K562 (cell line): Measurements from ENCODE around the gene MRPS5. TPM values are rescaled to one million over a fixed set of nuclear protein-coding genes. Genes with fewer than 3 reads are reported as not detected.

Experiments
- ATAC-seq: fragments of 200-7000 bp; cut with Tn5 transposase; 3 replicates; pipeline ENCODE4 v1.9.1; 2020; ENCODE audit warnings: moderate library complexity
- BruUV-seq: library from RNA; stranded (reverse); fragments of 400-500 nt; replicated peaks from 2 replicates; lab custom pipeline; 2021; lab: Mats Ljungman, UMichigan
- CTCF ChIA-PET: fragments of 300-600 bp; formaldehyde crosslinking; extraction: SDS; loops from one replicate; lab custom pipeline; 2021; ENCODE audit warnings: low intra/inter-chr PET ratio; lab: Yijun Ruan, JAX
- POLR2A ChIA-PET: fragments of 300-600, 350-650 bp; sonication (Branson Sonifier 250); formaldehyde crosslinking; extraction: SDS; loops from one replicate; lab custom pipeline; 2021; ENCODE audit warnings: antibody characterized with exemption, inconsistent platforms; lab: Yijun Ruan, JAX
- DNase-seq, 4 experiments: peaks; one replicate each; pipeline versions ENCODE4 v3.0.0 to v3.0.0-alpha.2; 2011 to 2018; ENCODE audit warnings: low spot score in 3 of 4, mixed read lengths in 3 of 4; ENCODE audit errors: extremely low read depth in 1 of 4
- FAIRE-seq: peaks from 2 replicates; lab custom pipeline; 2011; peaks lifted over from hg19 to GRCh38; lab: Jason Lieb, UNC
- H2AFZ ChIP-seq: 2 replicates; pipeline ENCODE4 v1.6.0; 2011; ENCODE audit warnings: low read depth, low read length, control low read depth, inconsistent platforms
- H3K27ac ChIP-seq: fragments of 200-600 bp; 3 replicates; pipeline ENCODE4 v1.8.0; 2011; ENCODE audit warnings: low read depth, mild to moderate bottlenecking, control low read depth, inconsistent platforms, low read length, moderate library complexity, mixed read lengths; ENCODE audit errors: extremely low read depth
- H3K27me3 ChIP-seq, 2 experiments: fragments of 300-600 bp in 1 of 2; 2 replicates in 1 of 2; 3 replicates in 1 of 2; pipeline versions ENCODE4 v1.6.0 to v1.8.0; 2011; ENCODE audit warnings: inconsistent platforms in 2 of 2, low read length in 2 of 2, mild to moderate bottlenecking in 1 of 2, mixed read lengths in 1 of 2, moderate library complexity in 1 of 2; ENCODE audit not compliant: control insufficient read depth in 2 of 2, insufficient read depth in 2 of 2
- H3K36me3 ChIP-seq: fragments of 300-600 bp; 3 replicates; pipeline ENCODE4 v1.8.0; 2011; ENCODE audit warnings: mild to moderate bottlenecking, low read length, inconsistent platforms; ENCODE audit not compliant: control insufficient read depth, insufficient read depth
- H3K4me1 ChIP-seq, 2 experiments: fragments of 200-600 bp in 1 of 2; replicated peaks in 1 of 2; 2 replicates in 1 of 2; 3 replicates in 1 of 2; pipeline versions ENCODE4 v1.5.1 to v1.8.0; 2011; ENCODE audit warnings: inconsistent platforms in 2 of 2, low read length in 2 of 2, mild to moderate bottlenecking in 1 of 2, mixed read lengths in 1 of 2, moderate library complexity in 1 of 2; ENCODE audit not compliant: control insufficient read depth in 2 of 2, insufficient read depth in 2 of 2
- H3K4me2 ChIP-seq: 2 replicates; pipeline ENCODE4 v1.6.1; 2011; ENCODE audit warnings: low read length, control low read depth, inconsistent platforms, mixed read lengths; ENCODE audit not compliant: insufficient read depth
- H3K4me3 ChIP-seq: fragments of 200-600 bp; sonication (generic), shearing (Covaris generic); 2 replicates; pipeline ENCODE4 v1.5.1; 2016; ENCODE audit warnings: control low read depth, inconsistent platforms
- H3K79me2 ChIP-seq: fragments of 200-600 bp; 3 replicates; pipeline ENCODE4 v1.8.0; 2011; ENCODE audit warnings: low read length, inconsistent platforms; ENCODE audit not compliant: control insufficient read depth, insufficient read depth
- H3K9ac ChIP-seq, 2 experiments: 2 replicates each; pipeline versions ENCODE4 v1.6.0 to v1.6.1; 2011; ENCODE audit warnings: low read depth in 2 of 2, low read length in 2 of 2, control low read depth in 1 of 2, inconsistent platforms in 1 of 2, mild to moderate bottlenecking in 1 of 2, mixed read lengths in 1 of 2; ENCODE audit not compliant: insufficient read depth in 1 of 2
- H3K9me1 ChIP-seq: one replicate; pipeline ENCODE4 v1.6.0; 2011; ENCODE audit warnings: inconsistent platforms, mild to moderate bottlenecking, low read length, moderate library complexity; ENCODE audit not compliant: control insufficient read depth, insufficient read depth
- H3K9me3 ChIP-seq: replicated peaks from 2 replicates; pipeline ENCODE4 v1.5.1; 2011; ENCODE audit warnings: low read depth, low read length, inconsistent platforms; ENCODE audit not compliant: control insufficient read depth, insufficient read depth
- H4K20me1 ChIP-seq: replicated peaks from 2 replicates; pipeline ENCODE4 v1.6.1; 2011; ENCODE audit warnings: low read length, inconsistent platforms, mixed read lengths; ENCODE audit not compliant: control insufficient read depth, insufficient read depth
- MXD1 ChIP-seq: fragments of 250-450 bp; sonication (Bioruptor Pico); IDR thresholded peaks from 2 replicates; pipeline ENCODE4 v1.8.0; 2021; ENCODE audit warnings: borderline replicate concordance, mild to moderate bottlenecking, moderate library complexity; ENCODE audit not compliant: poor library complexity, severe bottlenecking
- NR0B1 ChIP-seq: fragments of 450-650 bp; IDR thresholded peaks from one replicate; pipeline ENCODE4 v1.6.1; 2018; ENCODE audit warnings: mild to moderate bottlenecking, moderate library complexity; ENCODE audit not compliant: partially characterized antibody
- SNRNP70 ChIP-seq: fragments of 200-400 bp; formaldehyde crosslinking; optimal IDR thresholded peaks from 2 replicates; pipeline ENCODE3; 2017; ENCODE audit warnings: low read depth, low read length
- TFE3 ChIP-seq: fragments of 450-650 bp; formaldehyde crosslinking; IDR thresholded peaks from 2 replicates; pipeline ENCODE4 v1.4.0; 2020; ENCODE audit warnings: mild to moderate bottlenecking, mixed read lengths
- ZBTB2 ChIP-seq: fragments of 450-650 bp; IDR thresholded peaks from 2 replicates; pipeline ENCODE4 v1.6.1; 2016; ENCODE audit warnings: antibody characterized with exemption
- ZNF277 ChIP-seq: fragments of 250-450 bp; sonication (Bioruptor Pico); IDR thresholded peaks from 2 replicates; pipeline ENCODE4 v1.8.0; 2022; ENCODE audit warnings: inconsistent platforms, mild to moderate bottlenecking, moderate library complexity, borderline replicate concordance
- ZNF347 ChIP-seq: fragments of 450-650 bp; formaldehyde crosslinking; IDR thresholded peaks from 2 replicates; pipeline ENCODE4 v1.4.0; 2020; ENCODE audit warnings: low read depth, mild to moderate bottlenecking, moderate library complexity
- ZNF785 ChIP-seq: fragments of 250-450 bp; sonication (Bioruptor Pico); IDR thresholded peaks from 2 replicates; pipeline ENCODE4 v1.4.0; 2020; ENCODE audit warnings: mild to moderate bottlenecking
- WGBS: fragments of 100-300 bp; shearing (Covaris generic); methylation state at CpG from one replicate; pipeline ENCODE4 v1.1.6; 2016; ENCODE audit warnings: low coverage, mixed read lengths; ENCODE audit not compliant: insufficient coverage; ENCODE audit errors: missing lambda C conversion rate; 5-methylcytosine and 5-hydroxymethylcytosine counted together
- in situ Hi-C: fragments of 300-500 bp; cut with MboI; formaldehyde crosslinking; loops from 4 replicates; pipeline ENCODE4 v1.15.0; 2018; ENCODE audit warnings: inconsistent platforms, mixed read lengths
- intact Hi-C: fragments of 100-400 bp; cut with micrococcal nuclease; formaldehyde crosslinking; loops from 2 replicates; pipeline ENCODE4 v1.14.2; 2022
- polyA plus RNA-seq, 8 experiments: library from polyadenylated mRNA; depleted of rRNA in 4 of 8; stranded (reverse) in 5 of 8; unstranded in 3 of 8; fragments of >200 nt; fragmentation: Nextera tagmentation in 2 of 8; fragmentation: Illumina TruSeq in 1 of 8; extraction: Ambion mirVana in 2 of 8; extraction: Trizol in 1 of 8; gene quantifications; 2 replicates each; pipeline versions ENCODE4 v1.2.1 to v1.2.3, GENCODE V29; 2011 to 2014; ENCODE audit warnings: inconsistent platforms in 1 of 8, missing spikeins in 1 of 8
- total RNA-seq, 7 experiments: library from RNA; depleted of rRNA in 6 of 7; stranded (reverse); fragments of >200 nt in 6 of 7; fragmentation: Illumina TruSeq in 2 of 7; extraction: Trizol in 2 of 7; gene quantifications; 2 replicates each; pipeline versions ENCODE4 v1.2.1 to v1.2.3, GENCODE V29; 2011 to 2021; ENCODE audit warnings: low replicate concordance in 1 of 7

Gene MRPS5
- total and polyA plus RNA-seq, 9 of the 15 experiments (the other 6 are each of a cell fraction or from before 2014, with no cell fraction given), result 85.0 to 162 (median 118) TPM

GRCh38 chr2:95072424-95072823 is 49.2 kb downstream of the MRPS5 start:
- intact Hi-C loops (no loop called here), in situ Hi-C loops (no loop called here)
- CTCF ChIA-PET, result no interaction called here
- WGBS, result 1% methylated on average over 4 of the region's 4 CpGs
- peaks cover 3 to 48% of the 10 kb centered on the region in 2 experiments; a peak in 4 of 5 replicates for H3K27me3 ChIP-seq
- no TSS peak for BruUV-seq
- DNase-seq (no peak), FAIRE-seq (no peak), ATAC-seq (no peak)
- POLR2A ChIA-PET, result no interaction called here
- H4K20me1 ChIP-seq, result no peaks in the 10 kb centered on the region; the same call in 1 of the 2 replicates
- no peak overlapping the region for H3K9ac ChIP-seq
- H3K27ac ChIP-seq, result no peak overlapping the region
- H3K4me1 ChIP-seq, result peaks cover 0 to 10% of the 10 kb centered on the region in 2 experiments; a peak in 3 of 5 replicates
- no peak overlapping the region for H3K4me3 ChIP-seq
- no peak overlapping the region for H3K4me2 ChIP-seq
- H3K36me3 ChIP-seq, result no peaks in the 10 kb centered on the region
- TF ChIP-seq ZNF785 (CRISPR knock-in tag) (no peak), ZNF347 (CRISPR knock-in tag) (no peak), SNRNP70 (no peak), TFE3 (CRISPR knock-in tag) (no peak), MXD1 (CRISPR knock-in tag) (no peak), NR0B1 (no peak), ZNF277 (CRISPR knock-in tag) (no peak), ZBTB2 (no peak)
- H3K9me3 ChIP-seq, result no peaks in the 10 kb centered on the region
- H3K9me1 ChIP-seq, result no peaks in the 10 kb centered on the region
- no peaks in the 10 kb centered on the region for H3K79me2 ChIP-seq
- H2AFZ ChIP-seq, result no peak overlapping the region
